ENCODE measurements around the gene POU3F1. TPM values are rescaled to one million over a fixed set of nuclear protein-coding genes. Genes with fewer than 3 reads are reported as not detected.

POU3F1 gene
- total RNA-seq = under 1 TPM; 0.83 to 0.88 TPM

DNA sequence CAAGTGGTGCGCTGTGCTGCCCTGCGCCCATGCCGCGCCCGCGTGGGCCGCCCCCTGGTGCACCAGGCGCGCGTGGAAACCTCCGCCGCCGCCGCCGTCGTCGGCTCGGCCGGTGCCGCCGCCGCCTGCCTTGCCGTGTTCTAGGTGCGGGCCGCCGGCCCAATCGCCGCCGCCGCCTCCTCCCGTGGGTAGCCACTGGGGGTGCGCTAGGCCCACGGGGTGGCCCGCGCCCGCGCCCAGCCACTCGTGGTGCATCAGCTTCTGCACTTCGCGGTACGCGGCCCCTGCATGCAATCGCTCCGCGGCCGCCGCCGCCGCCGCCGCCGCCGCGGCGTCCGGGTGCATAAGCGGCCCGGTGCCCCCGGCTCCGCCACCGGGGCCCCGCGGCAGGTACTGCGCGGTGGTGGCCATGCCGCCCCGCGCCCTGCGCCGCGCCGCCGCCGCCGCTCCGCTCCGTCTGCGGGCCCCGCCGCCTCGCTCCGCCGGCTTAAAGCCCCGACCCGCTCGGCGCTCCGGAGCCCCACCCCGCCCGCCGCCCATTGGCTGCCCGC lies at the start of gene POU3F1:
Gene POU3F1, minus strand, starts transcription at position 461 of the 551 bp plus-strand sequence. Its CDS starts 50 bp downstream, at position 411.
- DNase-seq = peak; percentile 53
- H3K36me3 Mint-ChIP-seq = no peaks in the 10 kb centered on the region
- H3K27ac Mint-ChIP-seq = no peak within 1 kb of the TSS
- POLR2A ChIA-PET = no interaction called here
- no peaks in the 10 kb centered on the region for H3K9me3 Mint-ChIP-seq
- H3K4me3 Mint-ChIP-seq = peak within 1 kb of the TSS; percentile 71
- peaks cover 64% of the 10 kb centered on the region for H3K27me3 Mint-ChIP-seq
- ATAC-seq (ENCODE audit: low read depth) = peak; percentile 7
- peaks cover 2% of the 10 kb centered on the region for H3K4me1 Mint-ChIP-seq

DNA sequence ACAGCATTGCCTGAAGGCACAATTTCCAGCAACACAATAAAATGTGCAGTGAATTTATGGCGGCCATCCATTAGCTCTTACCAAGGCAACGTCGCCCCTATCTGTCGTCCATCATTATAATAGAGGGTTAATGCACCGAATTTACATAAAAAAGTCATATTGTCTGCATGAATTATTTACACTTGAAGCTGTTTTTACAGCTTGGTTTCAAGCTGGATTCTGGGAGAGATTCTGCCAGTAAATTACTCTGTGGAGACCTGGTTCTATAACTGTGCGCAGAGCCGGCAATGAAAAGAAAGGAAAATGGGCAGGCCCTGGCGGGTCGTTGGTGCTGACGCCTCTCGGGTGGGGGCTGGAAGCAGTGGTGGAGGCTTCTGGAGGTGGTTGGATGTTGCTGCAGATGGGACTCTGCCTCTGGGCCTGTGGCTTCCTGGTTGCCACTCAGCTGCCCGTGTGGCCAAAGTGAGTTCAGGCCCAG lies 48.9 kb upstream of the POU3F1 start:
- Mint-ChIP-seq H3K27me3 (peaks cover 25% of the 10 kb centered on the region), H3K4me3 (no peak overlapping the region), H3K4me1 (peaks cover 3% of the 10 kb centered on the region), H3K36me3 (no peaks in the 10 kb centered on the region), H3K9me3 (no peaks in the 10 kb centered on the region), H3K27ac (no peak overlapping the region)
- ATAC-seq (ENCODE audit: low read depth) (no peak), DNase-seq (no peak)
- POLR2A ChIA-PET = no interaction called here

DNA sequence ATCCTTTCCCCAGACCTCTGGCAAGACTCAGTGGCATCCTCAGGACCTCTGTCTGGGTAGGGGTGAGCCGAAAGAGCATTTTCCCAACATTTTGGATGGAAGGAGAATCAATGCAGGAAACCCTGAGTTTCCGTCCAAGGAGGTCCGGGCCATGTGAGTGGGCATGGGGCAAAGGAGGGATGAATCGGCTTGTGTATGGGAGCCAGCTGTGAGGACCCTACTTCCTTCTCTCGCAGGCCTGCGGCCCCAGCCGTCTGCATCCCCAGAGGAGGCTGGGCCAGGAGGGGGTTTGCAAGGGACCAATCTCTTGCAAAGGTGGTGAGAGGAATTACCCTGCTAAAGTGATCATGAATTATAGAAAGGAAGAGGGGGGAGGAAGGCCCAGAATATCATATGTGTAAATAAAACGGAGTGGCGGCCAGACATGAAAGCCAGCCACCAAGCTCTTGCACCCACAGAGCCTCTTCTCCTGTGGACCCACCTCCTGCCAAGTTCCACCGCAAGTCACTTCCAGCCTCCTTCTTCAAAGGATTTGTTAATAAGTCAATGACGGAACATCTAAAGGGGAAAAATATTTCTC lies 48.2 kb upstream of the POU3F1 start:
- Mint-ChIP-seq H3K4me1 (peaks cover 3% of the 10 kb centered on the region), H3K36me3 (no peaks in the 10 kb centered on the region), H3K9me3 (no peaks in the 10 kb centered on the region), H3K4me3 (no peak overlapping the region), H3K27ac (no peak overlapping the region), H3K27me3 (peaks cover 25% of the 10 kb centered on the region)
- no peak for DNase-seq
- POLR2A ChIA-PET = no interaction called here
- ATAC-seq (ENCODE audit: low read depth) = no peak

DNA sequence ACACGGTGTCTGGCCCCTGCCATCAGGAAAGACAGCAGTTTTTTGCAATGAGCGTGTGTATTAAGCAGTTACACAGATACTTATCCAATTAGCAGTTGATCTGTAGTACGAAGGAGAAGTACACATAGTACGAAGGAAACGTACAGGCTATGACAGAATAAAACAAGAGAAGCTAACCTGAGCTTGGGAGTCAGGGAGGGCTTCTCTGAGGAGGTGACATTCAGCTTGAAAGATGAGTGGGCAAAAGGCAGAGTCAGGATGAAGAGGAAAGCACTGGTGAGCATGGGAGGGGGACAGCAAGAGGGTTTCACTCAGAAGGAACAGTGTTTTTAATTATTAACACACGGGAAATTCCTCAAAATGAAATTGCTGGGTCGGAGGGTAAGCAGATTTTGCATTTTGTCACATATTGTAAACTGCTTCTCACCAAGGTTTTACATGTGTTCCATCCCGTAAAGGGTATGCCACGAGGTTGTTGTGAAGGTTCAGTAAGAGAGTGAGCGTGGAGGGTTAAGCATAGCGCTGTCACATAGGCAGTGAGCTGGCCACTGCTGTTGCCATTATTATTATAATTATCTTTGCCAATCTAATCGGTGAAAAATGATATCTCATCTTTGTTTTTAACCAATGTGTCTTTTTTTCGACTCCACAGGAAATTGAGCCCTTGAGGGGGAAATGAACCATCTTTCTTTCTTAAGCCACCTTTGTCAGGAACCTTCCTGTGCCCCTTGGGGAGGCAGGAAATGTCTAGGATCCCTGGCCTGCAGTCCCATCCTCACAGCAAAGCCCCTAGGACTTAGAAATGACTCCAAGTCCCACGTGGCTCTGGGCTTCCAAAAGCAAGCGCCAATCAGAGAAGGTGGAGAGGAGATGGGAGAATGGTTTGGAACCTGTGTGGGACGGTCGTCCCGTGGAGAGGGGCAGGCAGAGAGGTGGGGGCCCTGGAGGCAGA lies 47.3 kb upstream of the POU3F1 start:
- no peaks in the 10 kb centered on the region for H3K36me3 Mint-ChIP-seq
- H3K27me3 Mint-ChIP-seq = peaks cover 25% of the 10 kb centered on the region
- H3K9me3 Mint-ChIP-seq = no peaks in the 10 kb centered on the region
- H3K27ac Mint-ChIP-seq = no peak overlapping the region
- POLR2A ChIA-PET = no interaction called here
- H3K4me3 Mint-ChIP-seq = no peak overlapping the region
- H3K4me1 Mint-ChIP-seq = peaks cover 3% of the 10 kb centered on the region
- DNase-seq (no peak), ATAC-seq (ENCODE audit: low read depth) (no peak)

DNA sequence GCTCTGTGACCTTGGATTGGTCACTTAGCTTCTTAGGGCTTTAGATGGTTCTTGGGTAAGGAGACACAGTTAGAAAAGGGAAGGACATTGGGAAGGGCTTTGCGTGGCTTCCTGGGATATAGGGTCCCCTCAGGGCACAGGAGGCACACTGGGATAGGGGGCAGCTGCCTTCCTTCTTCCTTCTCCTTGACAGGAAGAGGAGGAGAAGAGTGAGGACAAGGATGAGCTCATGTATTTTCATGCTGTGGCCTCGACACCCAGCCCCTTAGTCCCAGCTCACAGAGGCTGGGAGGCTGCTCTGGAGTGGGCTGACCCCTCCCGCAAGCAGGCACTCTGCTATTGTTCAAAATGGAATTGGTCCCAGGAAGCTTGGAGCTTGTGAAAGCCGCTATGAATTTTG lies 45.7 kb upstream of the POU3F1 start:
- H3K27me3 Mint-ChIP-seq = peaks cover 25% of the 10 kb centered on the region
- DNase-seq = no peak
- H3K27ac Mint-ChIP-seq = no peak overlapping the region
- ATAC-seq (ENCODE audit: low read depth) = no peak
- no peaks in the 10 kb centered on the region for H3K9me3 Mint-ChIP-seq
- H3K4me3 Mint-ChIP-seq = no peak overlapping the region
- no peaks in the 10 kb centered on the region for H3K36me3 Mint-ChIP-seq
- POLR2A ChIA-PET = no interaction called here
- peaks cover 3% of the 10 kb centered on the region for H3K4me1 Mint-ChIP-seq

DNA sequence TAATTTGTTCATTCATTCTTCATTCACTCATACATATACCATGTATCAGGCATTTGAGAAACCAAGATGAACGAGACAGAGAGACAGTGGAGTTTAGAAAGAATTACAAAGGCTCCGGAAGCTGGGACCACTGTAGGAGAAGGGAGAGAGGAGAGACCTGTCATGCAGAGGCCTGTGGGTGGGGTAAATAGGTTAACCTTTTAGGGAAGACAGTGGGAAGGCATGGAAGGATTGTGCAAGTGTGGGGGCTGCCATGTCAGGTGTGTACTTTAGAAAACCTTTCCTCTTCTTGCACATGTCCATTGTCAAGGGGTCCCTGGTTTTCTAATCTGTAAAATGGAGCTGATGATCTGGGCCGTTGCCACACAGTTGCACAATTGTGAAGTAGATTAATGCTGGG lies 44.2 kb upstream of the POU3F1 start:
- no peak for ATAC-seq (ENCODE audit: low read depth)
- POLR2A ChIA-PET = no interaction called here
- H3K27ac Mint-ChIP-seq = no peak overlapping the region

DNA sequence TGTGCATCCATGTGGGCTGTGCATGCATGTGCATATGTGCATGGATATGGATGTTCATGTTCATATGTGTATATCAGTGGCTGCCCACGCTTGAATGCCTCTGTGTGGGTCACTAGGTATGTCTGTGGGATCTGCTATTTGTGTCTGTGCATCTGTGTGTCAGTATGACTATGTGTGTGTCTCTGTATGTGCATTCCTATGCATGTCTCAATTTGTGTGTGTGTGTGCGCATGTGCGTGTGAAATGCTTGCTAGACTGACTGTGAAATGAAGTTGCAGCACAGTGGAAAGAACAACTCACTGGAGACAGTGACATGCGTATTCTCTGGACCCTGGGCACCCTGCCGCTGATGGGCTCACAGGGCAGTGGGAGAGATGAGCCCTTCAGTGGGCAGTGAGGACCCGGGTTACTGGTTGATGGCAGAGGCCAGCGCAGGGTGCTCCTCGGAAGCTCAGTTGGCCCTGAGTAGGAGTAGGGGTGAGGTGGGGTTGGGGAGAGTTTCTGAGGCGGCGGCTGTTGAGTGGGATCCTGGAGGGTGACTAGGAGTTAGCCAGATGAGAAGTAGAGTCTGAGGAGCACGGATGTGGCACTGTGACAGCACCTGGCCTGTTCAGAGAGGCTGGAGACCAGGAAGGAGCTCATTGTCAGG lies 43.2 kb upstream of the POU3F1 start:
- H3K27me3 Mint-ChIP-seq = peaks cover 25% of the 10 kb centered on the region
- no peak overlapping the region for H3K4me3 Mint-ChIP-seq
- no peak overlapping the region for H3K27ac Mint-ChIP-seq
- DNase-seq = no peak
- H3K4me1 Mint-ChIP-seq = peaks cover 3% of the 10 kb centered on the region
- POLR2A ChIA-PET = no interaction called here
- ATAC-seq (ENCODE audit: low read depth) = no peak
- H3K36me3 Mint-ChIP-seq = no peaks in the 10 kb centered on the region
- no peaks in the 10 kb centered on the region for H3K9me3 Mint-ChIP-seq

More for the DNA sequence above, 44.2 kb upstream of the POU3F1 start:
- DNase-seq = no peak
- Mint-ChIP-seq H3K36me3 (no peaks in the 10 kb centered on the region), H3K4me1 (peaks cover 3% of the 10 kb centered on the region), H3K27me3 (peaks cover 25% of the 10 kb centered on the region), H3K9me3 (no peaks in the 10 kb centered on the region), H3K4me3 (no peak overlapping the region)

DNA sequence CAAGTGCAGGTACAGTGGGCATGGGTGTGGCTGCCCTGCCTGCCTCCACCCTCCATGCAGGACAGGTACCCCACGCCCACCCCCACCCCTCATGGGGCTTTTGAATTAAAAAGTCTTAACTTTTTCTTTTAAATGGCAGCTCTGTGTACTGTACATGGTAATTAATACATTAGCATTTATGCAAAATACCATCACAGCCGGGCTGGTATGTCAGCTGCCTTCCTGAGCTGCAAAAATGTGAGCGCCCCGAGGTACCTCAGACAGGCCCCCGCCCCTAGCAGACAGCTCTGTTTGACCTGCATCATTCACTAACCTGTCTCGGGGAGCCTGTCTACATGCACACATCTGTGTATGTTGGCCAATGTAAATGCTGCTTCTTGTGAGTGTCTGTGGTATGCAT lies 42.2 kb upstream of the POU3F1 start:
- ATAC-seq (ENCODE audit: low read depth) = no peak
- Mint-ChIP-seq H3K4me3 (no peak overlapping the region), H3K27ac (no peak overlapping the region), H3K36me3 (no peaks in the 10 kb centered on the region), H3K4me1 (peaks cover 3% of the 10 kb centered on the region), H3K9me3 (no peaks in the 10 kb centered on the region), H3K27me3 (peaks cover 18% of the 10 kb centered on the region)
- no peak for DNase-seq
- POLR2A ChIA-PET = no interaction called here

DNA sequence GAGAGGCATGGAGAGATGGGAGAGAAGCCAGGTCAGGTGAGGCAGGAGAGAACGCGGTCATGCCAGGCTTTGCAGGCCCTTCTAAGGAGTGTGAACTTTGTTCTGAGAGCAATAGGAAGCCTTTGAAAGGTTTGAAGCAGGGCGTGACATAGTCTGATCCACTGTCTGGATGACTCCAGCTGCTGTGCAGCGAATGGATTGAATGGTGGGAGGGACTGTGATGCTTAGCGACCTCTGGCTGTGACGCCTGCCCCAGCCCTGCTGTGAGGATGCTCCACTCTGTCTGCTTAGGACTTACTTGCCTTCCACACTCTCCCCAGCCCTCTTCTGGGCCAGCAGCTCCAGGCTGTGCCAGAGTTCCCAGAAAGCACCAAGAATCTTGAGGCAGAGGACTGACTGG lies 41.8 kb upstream of the POU3F1 start:
- no peaks in the 10 kb centered on the region for H3K36me3 Mint-ChIP-seq
- no peak overlapping the region for H3K27ac Mint-ChIP-seq
- no peak for DNase-seq
- POLR2A ChIA-PET = no interaction called here
- no peak for ATAC-seq (ENCODE audit: low read depth)
- H3K27me3 Mint-ChIP-seq = peaks cover 14% of the 10 kb centered on the region
- H3K4me1 Mint-ChIP-seq = peaks cover under 1% of the 10 kb centered on the region
- no peaks in the 10 kb centered on the region for H3K9me3 Mint-ChIP-seq
- no peak overlapping the region for H3K4me3 Mint-ChIP-seq

DNA sequence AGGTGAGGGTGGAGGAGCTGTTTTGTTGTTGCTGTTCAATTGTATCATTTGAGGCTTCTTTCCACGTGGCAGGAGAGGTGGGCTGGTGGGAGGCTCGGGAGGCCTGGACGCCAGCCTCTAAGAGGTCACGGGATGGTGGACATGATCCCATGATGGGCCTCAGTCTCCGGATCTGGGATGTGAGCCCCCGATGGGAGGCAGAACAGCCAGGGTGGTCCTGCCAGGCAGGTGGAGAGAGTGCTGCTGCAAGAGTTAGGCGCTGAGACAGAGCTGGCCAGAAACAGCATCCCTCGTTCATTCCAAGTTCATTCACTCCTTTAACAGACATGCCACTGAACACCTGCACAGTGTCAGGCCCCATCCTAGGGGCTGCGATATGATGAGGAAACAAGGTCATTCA lies 41.1 kb upstream of the POU3F1 start:
- DNase-seq = no peak
- H3K27ac Mint-ChIP-seq = no peak overlapping the region
- no peaks in the 10 kb centered on the region for H3K9me3 Mint-ChIP-seq
- POLR2A ChIA-PET = no interaction called here
- H3K27me3 Mint-ChIP-seq = peaks cover 14% of the 10 kb centered on the region
- no peak for ATAC-seq (ENCODE audit: low read depth)
- H3K4me3 Mint-ChIP-seq = no peak overlapping the region
- H3K4me1 Mint-ChIP-seq = no peaks in the 10 kb centered on the region
- no peaks in the 10 kb centered on the region for H3K36me3 Mint-ChIP-seq

DNA sequence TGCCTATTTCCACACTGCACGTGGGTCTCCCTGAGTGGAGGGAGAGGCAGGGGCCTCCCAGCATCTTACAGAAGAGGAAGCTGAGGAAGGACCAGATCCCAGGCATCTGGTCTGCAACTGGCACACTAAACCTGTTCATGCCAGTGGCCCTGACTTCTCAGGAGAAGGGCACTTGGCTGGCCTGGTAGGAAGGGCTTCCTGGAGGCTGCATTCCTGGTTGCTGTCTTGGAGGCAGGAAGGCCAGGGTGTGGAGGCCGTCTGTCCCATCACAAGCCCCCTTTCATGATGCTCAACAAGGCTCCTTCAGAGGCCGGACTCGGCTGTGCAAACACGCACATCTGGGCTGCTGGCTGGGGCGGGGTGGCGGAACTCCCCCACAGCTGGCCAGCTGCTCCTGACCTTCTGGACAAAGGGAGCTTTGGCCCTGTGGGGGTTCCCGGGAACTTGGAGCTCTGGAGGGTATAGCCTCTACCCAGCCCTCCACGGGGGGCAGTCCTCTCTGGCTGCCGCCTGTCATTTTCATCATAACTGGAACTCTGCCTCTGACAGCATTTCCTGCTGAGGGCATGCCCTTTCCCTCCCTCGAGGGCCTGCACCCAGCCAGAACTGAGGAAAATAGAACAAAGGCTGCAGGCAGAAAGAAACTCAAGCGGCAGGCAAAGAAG lies 39.2 kb upstream of the POU3F1 start:
- Mint-ChIP-seq H3K27me3 (peaks cover 8% of the 10 kb centered on the region), H3K4me3 (no peak overlapping the region), H3K36me3 (no peaks in the 10 kb centered on the region), H3K9me3 (no peaks in the 10 kb centered on the region), H3K27ac (no peak overlapping the region), H3K4me1 (no peaks in the 10 kb centered on the region)
- ATAC-seq (ENCODE audit: low read depth) (no peak), DNase-seq (no peak)
- POLR2A ChIA-PET = no interaction called here

DNA sequence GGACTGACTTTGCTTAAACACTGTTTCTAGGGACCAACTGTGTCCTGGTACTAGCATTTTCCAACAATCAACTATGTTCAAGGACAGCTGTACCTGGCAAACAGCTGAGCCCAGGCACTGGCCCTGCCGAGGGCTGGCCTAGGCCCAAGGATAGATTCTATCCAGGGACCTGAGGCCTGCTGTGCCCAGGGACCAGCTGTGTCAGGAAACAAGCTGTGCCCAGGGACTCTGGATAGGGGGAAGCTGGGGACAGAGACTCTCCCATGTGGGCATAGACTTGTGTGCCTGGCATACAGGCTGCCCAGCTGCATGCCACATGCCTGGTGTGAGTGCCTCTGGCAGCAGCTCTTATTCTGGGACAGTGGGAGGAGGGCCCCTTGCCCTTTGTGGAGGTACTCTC lies 38.1 kb upstream of the POU3F1 start:
- no peak overlapping the region for H3K27ac Mint-ChIP-seq

DNA sequence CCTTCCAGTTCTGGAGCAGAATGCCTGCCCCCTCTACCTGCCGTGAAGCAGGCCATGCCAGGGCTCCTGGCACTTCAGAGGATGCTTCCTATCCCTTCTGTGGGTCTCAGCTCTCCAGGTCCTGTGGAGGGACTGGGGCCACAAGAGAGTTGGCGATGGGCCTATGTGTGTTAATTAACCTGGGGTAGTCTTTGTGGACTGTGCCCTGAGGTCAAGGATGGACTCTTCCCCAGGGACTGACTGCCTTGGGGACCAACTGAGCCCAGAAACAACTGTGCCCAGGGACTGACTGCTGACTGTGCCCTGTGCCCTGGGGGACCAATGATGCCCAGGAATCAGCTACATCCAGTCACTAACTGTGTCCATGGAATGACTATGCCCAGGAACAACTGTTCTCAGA lies 37.5 kb upstream of the POU3F1 start:
- H3K27me3 Mint-ChIP-seq = peaks cover 5% of the 10 kb centered on the region
- H3K4me1 Mint-ChIP-seq = no peaks in the 10 kb centered on the region
- DNase-seq = no peak
- no peak overlapping the region for H3K27ac Mint-ChIP-seq
- H3K9me3 Mint-ChIP-seq = no peaks in the 10 kb centered on the region
- no peak for ATAC-seq (ENCODE audit: low read depth)
- no peaks in the 10 kb centered on the region for H3K36me3 Mint-ChIP-seq
- no peak overlapping the region for H3K4me3 Mint-ChIP-seq
- POLR2A ChIA-PET = no interaction called here

More for the DNA sequence above, 38.1 kb upstream of the POU3F1 start:
- Mint-ChIP-seq H3K9me3 (no peaks in the 10 kb centered on the region), H3K4me3 (no peak overlapping the region), H3K4me1 (no peaks in the 10 kb centered on the region), H3K27me3 (peaks cover 5% of the 10 kb centered on the region), H3K36me3 (no peaks in the 10 kb centered on the region)
- POLR2A ChIA-PET = no interaction called here
- ATAC-seq (ENCODE audit: low read depth) = no peak
- DNase-seq = no peak

All from activated naive CD8-positive, alpha-beta T cell treated with anti-CD3 and anti-CD28 coated beads, Interleukin-2, amount 10 ng/mL, durations not matched to agents 7 days and 5 days (primary cell).